Nucleus accumbens (tissue), 56 donors: ENCODE results near the gene ERVMER34-1.
A peak's percentile ranks its signal among the peaks of the same experiment; 100 is the strongest.

ENCODE experiments used
- DNase-seq, 56 donors: peaks; one replicate each; lab custom pipeline; 2025; lab: John Stamatoyannopoulos, UW

ERVMER34-1 gene, protein sequence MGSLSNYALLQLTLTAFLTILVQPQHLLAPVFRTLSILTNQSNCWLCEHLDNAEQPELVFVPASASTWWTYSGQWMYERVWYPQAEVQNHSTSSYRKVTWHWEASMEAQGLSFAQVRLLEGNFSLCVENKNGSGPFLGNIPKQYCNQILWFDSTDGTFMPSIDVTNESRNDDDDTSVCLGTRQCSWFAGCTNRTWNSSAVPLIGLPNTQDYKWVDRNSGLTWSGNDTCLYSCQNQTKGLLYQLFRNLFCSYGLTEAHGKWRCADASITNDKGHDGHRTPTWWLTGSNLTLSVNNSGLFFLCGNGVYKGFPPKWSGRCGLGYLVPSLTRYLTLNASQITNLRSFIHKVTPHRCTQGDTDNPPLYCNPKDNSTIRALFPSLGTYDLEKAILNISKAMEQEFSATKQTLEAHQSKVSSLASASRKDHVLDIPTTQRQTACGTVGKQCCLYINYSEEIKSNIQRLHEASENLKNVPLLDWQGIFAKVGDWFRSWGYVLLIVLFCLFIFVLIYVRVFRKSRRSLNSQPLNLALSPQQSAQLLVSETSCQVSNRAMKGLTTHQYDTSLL

DNA sequence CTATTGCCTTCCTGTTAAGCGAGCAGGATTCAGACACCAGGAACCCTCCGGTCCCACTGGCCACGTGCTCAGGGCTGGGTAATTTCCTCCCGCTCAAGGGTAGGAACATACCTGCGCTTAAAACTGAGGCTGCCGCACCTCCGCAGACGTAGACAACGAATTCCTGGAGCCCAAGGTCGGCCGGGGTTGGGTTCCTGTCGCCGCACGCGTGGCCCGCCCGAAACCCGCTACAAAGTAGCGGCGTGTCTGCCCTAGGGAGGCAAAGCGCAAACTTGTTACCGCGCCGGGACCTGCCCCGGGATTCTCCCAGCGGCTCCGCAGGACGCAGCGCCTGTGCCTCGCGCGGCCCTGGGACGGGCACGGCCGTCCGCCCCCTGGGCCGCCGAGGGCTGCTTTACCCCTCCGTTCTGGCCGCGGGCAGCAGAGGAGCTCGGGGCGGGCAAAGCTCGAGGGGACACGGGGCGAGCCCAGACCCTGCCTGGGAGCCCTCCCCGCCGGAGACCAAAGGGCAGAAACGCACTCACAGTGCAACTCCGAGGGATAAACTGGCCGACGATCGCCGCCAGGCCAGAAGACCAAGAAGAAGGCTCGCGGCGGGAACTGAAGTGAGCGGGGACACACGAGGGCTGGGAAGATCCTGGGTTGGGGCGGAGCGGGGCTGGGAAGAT lies at the start of gene ERVMER34-1:
TSS of gene ERVMER34-1 (minus strand) at position 607 of the 668 bp plus-strand sequence. CDS start 5,905 bp downstream, outside the sequence.
- DNase-seq, result peak in 1 of 56 donors; percentile 17

GRCh38 chr4:52799813-52800212 lies 48.6 kb upstream of the ERVMER34-1 start:
- DNase-seq, result no peak

DNA sequence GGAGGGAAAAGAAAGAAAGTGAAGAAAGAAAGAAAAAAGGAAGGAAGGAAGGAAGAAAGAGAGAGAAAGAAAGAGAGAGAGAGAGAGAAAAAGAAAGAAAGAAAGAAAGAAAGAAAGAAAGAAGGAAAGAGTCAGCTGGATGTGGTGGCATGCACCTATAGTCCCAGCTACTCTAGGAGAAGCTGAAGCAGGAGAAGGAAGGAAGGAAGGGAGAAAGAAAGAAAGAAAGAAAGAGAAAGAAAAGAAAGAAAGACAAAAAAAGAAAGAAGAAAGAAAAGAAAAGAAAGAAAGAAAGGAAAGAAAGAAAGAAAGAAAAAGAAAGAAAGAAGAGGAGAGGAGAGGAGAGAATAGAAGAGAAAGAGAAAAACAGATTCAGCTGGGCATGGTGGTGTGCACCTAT lies 44.3 kb upstream of the ERVMER34-1 start:
- DNase-seq, result no peak

DNA sequence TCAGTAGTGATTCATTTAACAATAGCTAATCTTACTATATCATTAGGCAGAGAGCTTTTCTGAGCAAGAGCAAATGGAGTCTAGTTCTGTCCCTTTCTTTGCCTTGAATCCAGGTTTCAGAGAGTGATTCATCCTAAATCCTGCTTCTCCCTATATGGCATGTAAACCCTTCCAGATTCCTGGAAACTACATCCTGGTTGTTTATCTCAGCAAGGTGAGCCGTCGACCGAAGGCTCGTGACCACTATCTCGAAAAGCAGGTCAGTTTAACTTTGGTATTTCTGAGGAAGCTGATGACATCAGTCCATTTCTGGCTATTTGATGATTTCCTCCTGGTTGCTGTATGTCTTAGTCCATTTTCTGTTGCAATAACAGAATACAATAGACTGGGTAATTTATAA lies 40.7 kb upstream of the ERVMER34-1 start:
- no peak for DNase-seq

DNA sequence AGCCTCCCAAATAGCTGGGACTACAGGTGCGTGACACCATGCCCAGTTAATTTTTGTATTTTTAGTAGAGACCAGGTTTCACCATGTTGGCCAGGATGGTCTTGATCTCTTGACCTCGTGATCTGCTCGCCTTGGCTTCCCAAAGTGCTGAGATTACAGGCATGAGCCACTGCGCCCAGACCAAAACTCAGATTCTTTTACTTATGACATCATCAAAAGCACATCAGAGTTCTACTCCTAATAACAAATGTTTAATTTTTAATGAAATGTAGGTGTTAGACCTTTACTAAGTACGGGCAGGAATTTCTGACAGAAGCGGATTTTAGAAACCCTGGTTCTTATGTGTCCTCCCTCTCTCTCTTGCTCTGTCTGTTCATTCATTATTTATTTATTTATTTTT lies 38.5 kb upstream of the ERVMER34-1 start:
- DNase-seq, result no peak

GRCh38 chr4:52788806-52789205 lies 37.6 kb upstream of the ERVMER34-1 start:
- DNase-seq, result no peak

GRCh38 chr4:52783069-52783468 lies 31.8 kb upstream of the ERVMER34-1 start:
- no peak for DNase-seq

DNA sequence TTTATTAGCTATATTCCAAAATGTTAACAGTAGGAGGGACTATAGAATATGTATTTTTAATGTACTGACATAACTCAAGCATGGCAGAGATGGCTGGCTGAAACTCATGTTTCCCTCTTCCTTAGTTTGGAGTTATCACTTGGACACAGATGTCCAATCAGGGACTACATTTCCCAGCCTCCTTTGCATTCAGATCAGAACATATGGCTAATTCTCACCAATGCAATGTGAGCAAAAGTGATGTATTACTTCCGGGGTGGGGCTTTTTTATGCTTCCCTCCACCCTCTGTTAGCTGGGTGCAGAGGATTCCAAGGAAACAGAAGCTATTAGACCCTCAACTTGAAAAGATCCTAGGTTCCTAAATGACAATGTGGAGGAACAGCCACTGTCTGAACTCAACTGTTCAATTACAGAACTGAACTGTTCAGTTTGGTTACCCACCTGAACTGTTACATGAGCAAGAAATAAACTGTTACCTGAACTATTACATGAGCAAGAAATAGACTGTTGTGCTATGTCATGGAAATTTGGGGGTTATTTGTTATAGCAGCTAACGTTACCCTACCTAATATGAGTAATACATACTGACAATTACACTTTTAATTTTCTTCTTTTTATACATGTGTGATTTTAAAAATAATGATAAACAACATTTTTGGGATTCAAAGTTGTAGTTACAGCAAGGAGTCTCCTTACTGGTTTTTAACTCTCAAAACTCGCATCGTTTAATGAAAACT lies 29.6 kb upstream of the ERVMER34-1 start:
- DNase-seq, result no peak

DNA sequence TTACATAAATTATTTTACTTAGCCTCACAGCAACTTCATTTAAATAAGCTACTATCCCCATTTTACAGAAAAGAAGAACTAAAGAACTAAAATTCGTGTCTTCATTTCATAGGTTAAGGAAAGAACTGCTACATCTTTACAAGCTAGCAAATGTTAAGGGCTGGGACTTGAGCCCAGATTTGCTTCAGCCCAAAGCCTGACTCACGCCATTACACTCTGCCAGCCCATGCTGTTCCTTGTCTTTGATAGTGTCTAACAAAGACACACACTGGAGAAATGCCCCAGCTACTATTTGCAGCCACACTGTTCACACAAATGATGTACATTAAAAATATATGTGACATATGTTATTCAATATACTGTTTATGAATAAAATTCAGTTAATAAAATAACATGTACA lies 29.0 kb upstream of the ERVMER34-1 start:
- no peak for DNase-seq

DNA sequence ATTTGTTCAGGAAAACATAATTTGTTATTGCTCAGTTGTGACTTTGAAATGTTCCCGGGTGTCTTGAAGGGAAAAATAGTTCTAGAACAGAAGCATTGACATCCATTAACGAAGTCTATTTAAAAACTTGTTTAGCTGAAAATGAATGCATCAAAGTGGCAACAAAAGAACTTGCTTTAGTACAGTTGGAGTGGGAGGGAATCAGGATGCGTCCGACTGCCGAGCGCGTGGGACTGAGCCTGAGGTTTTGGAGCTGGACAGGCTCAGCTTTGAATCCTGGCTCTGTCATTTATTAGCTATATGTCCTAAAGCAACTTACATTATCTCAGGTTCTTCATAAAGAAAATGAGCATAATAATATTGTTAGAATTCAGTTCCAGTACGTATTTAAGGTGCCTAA lies 9.0 kb upstream of the ERVMER34-1 start:
- DNase-seq, result no peak

DNA sequence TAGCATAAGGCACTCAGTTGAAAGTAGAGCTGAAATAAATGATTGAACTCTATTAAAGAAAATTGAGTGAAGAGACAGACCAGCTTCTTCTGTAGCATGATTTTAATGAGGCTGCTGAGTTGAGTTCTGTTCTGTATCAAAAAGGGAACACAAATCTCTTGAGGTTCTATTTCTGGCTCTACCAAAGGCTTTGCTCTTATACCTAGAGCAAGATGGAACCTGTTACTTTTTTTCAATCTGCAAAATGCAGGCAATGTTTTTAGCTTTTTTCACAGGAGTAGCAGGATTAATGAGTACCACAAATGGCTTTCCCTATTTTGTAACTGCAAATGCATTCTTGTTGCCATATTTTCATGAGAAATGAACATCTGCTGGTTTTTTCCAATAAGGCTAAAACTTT lies 4.2 kb upstream of the ERVMER34-1 start:
- no peak for DNase-seq

DNA sequence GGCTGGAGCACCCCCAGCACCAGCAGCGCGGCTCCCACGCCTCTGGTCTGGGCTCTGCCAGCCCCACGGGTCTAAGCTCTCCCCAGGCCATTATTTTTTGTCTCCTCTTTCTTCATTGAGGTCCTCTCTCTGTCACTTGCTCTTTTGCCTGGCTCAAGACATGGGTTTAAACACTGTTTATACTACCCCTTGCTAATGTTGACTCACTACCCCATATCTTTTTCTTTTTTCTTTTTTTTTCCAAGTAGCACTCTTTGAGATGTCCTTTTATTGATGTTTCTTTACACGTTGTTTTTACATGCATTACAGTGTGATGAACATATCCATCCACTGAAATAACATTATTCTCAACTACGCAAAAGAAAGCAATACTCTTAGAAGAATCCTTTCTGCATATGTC lies 1.7 kb upstream of the ERVMER34-1 start:
- DNase-seq, result no peak

DNA sequence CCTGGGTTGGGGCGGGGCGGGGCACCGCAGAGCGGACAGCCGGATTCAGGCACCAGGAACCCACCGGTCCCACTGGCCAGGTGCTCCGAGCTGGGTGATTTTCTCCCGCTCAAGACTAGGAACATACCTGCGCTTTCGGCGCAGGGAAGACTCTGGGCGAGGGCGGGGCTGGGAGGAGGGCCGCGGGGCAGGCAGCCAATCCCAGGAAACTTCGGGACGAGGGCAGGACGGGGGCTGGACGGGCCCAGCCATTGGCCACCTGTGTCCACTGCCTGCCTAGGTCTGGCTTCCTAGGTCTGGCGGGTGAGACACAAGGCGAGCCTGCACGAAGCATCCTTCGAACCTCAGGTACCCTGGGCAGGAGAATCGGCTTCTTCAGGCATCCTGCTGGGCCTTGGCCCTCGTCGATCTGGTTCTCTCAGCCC lies 274 bp upstream of the ERVMER34-1 start:
- DNase-seq, result peak in 9 of 56 donors; percentile 1 to 46 (median 10)

GRCh38 chr4:52750213-52750612 lies 1.0 kb downstream of the ERVMER34-1 start:
- DNase-seq, result no peak

GRCh38 chr4:52748432-52748831 lies 2.8 kb downstream of the ERVMER34-1 start:
- no peak for DNase-seq

GRCh38 chr4:52744588-52744987 lies 6.6 kb downstream of the ERVMER34-1 start:
- DNase-seq, result no peak

DNA sequence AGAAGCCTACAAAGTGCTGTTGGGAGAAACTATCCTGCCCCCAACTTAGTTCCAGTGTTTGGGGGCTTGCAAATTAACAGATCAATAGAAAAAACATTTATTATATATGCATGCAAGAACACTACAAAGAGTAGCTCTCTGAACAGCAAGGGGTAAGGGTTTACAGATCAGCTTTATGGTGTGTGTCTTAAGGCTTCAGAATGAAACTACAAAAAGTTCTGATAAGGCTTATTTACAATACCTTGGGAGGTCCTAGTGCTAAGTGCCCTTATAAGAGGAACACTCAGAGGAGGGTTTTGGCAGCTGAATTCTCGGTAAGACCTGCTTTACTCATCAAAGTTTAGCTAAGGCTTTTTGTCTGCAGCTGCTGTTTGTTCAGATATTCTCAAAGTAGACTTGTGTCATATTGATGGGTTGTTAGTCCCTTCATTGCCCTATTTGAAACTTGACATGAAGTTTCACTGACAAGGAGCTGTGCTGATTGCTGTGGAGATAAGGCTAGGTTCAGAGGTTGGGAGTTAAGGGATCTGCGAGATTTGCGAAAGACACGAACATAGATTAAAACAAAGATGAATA lies 7.7 kb downstream of the ERVMER34-1 start:
- DNase-seq, result no peak

GRCh38 chr4:52729586-52729985 lies 21.6 kb downstream of the ERVMER34-1 start:
- DNase-seq, result no peak

- DNase-seq, result no peak
Measured at GRCh38 chr4:52728691-52729240, 22.5 kb downstream of the ERVMER34-1 start.
